Hepatocyte (in vitro differentiated cells): ENCODE data around the gene TRIM59. TPM values are rescaled to one million over a fixed set of nuclear protein-coding genes. Genes with fewer than 3 reads are reported as not detected.

ENCODE experiments used
- DNase-seq: peaks from one replicate; pipeline ENCODE4 v3.0.0-alpha.2; 2016; ENCODE audit warnings: low spot score
- H2AFZ ChIP-seq: fragments of 200-600 bp; sonication (generic); 2 replicates; pipeline ENCODE4 v1.6.0; 2016; ENCODE audit warnings: antibody characterized with exemption, mild to moderate bottlenecking
- H3K27ac ChIP-seq: fragments of 200-600 bp; sonication (generic); 2 replicates; pipeline ENCODE4 v1.5.1; 2016; ENCODE audit warnings: mild to moderate bottlenecking
- H3K27me3 ChIP-seq: fragments of 200-600 bp; sonication (generic); 2 replicates; pipeline ENCODE4 v1.6.1; 2016
- H3K36me3 ChIP-seq: fragments of 200-600 bp; sonication (generic); replicated peaks from 2 replicates; pipeline ENCODE4 v1.5.1; 2016; ENCODE audit warnings: low read depth; ENCODE audit not compliant: insufficient read depth
- H3K4me1 ChIP-seq: fragments of 200-600 bp; sonication (generic); 2 replicates; pipeline ENCODE4 v1.5.1; 2016; ENCODE audit warnings: mild to moderate bottlenecking, moderate library complexity; ENCODE audit not compliant: insufficient read depth
- H3K4me2 ChIP-seq: fragments of 200-600 bp; sonication (generic); 2 replicates; pipeline ENCODE4 v1.6.0; 2016
- H3K4me3 ChIP-seq: fragments of 200-600 bp; sonication (generic); 2 replicates; pipeline ENCODE4 v1.5.1; 2016; ENCODE audit warnings: mild to moderate bottlenecking
- H3K79me2 ChIP-seq: fragments of 200-600 bp; sonication (generic); 2 replicates; pipeline ENCODE4 v1.6.0; 2017; ENCODE audit warnings: mild to moderate bottlenecking
- H3K9me2 ChIP-seq: fragments of 200-600 bp; sonication (generic); replicated peaks from 2 replicates; pipeline ENCODE4 v1.6.0; 2017; ENCODE audit warnings: mild to moderate bottlenecking; ENCODE audit not compliant: insufficient read depth
- H3K9me3 ChIP-seq: fragments of 200-600 bp; sonication (generic); 2 replicates; pipeline ENCODE4 v1.5.1; 2016; ENCODE audit warnings: low read depth, mild to moderate bottlenecking
- H4K20me1 ChIP-seq: fragments of 200-600 bp; sonication (generic); 2 replicates; pipeline ENCODE4 v1.6.0; 2016; ENCODE audit warnings: mild to moderate bottlenecking; ENCODE audit not compliant: insufficient read depth, poor library complexity, severe bottlenecking
- EZH2 ChIP-seq: fragments of 200-600 bp; sonication (generic); IDR thresholded peaks from 2 replicates; pipeline ENCODE4 v1.6.1; 2016; ENCODE audit warnings: antibody characterized with exemption, mild to moderate bottlenecking, borderline replicate concordance
- EZH2phosphoT487 ChIP-seq: fragments of 200-600 bp; sonication (generic); IDR thresholded peaks from one replicate; pipeline ENCODE4 v1.6.1; 2018; ENCODE audit warnings: antibody characterized with exemption, mild to moderate bottlenecking, low read depth, moderate library complexity; ENCODE audit not compliant: unreplicated experiment, severe bottlenecking
- WGBS: methylation state at CpG from one replicate; pipeline ENCODE4 v1.1.6; 2016; ENCODE audit warnings: low lambda C conversion rate; ENCODE audit errors: missing lambda C conversion rate; 5-methylcytosine and 5-hydroxymethylcytosine counted together
- polyA plus RNA-seq: library from polyadenylated mRNA; unstranded; fragments of >200 nt; fragmentation: Nextera tagmentation; extraction: Ambion mirVana; gene quantifications from 2 replicates; pipeline ENCODE4 v1.2.1, GENCODE V29; 2016
- total RNA-seq: library from RNA; depleted of rRNA; stranded (reverse); fragments of >200 nt; gene quantifications from 2 replicates; pipeline ENCODE4 v1.2.3, GENCODE V29; 2014
- TF ChIP-seq, protein P1 (sequence below): fragments of 200-600 bp; sonication (generic); IDR thresholded peaks from 2 replicates; pipeline ENCODE4 v1.5.1; 2016; ENCODE audit warnings: antibody characterized with exemption, mild to moderate bottlenecking; ENCODE audit not compliant: poor library complexity

Gene TRIM59
- total and polyA plus RNA-seq, 2 experiments from 2014 or later: 6.4 to 14.0 TPM

DNA sequence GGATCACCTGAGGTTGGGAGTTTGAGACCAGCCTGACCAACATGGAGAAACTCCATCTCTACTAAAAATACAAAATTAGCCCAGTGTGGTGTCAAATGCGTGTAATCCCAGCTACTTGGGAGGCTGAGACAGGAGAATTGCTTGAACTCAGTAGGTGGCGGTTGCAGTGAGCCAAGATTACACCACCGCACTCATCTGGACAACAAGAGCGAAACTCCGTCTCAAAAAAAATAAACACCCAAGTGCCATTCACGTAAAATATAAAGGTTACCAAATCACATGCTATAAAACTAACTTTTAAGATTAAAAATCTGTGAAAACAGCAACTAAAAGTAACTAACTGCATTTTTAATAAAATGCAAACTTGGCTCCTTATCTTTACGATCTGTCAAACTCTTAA lies 8.9 kb downstream of the TRIM59 start:
- WGBS: 94% methylated on average over 7 of the region's 7 CpGs

DNA sequence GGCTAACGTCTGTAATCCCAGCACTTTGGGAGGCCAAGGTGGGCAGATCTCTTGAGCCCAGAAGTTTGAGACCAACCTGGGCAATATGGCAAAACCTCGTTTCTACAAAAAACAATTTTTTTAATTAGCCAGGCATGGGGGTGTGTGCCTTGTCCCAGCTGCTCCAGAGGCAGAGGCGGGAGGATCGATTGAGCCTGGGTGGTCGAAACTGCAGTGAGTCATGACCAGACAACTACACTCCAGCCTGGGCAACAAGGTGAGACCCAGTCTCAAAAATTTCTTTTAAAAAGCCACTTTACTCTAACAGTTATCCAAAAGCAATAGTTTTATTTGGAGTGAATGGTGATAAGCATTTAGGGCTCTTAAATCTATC lies 12.5 kb downstream of the TRIM59 start:
- Histone ChIP-seq H3K27ac (no peak overlapping the region), H3K4me1 (no peaks in the 10 kb centered on the region), H4K20me1 (no peaks in the 10 kb centered on the region), H3K4me3 (no peak overlapping the region), H2AFZ (no peak overlapping the region), H3K9me3 (no peaks in the 10 kb centered on the region), H3K36me3 (no peaks in the 10 kb centered on the region), H3K9me2 (no peaks in the 10 kb centered on the region), H3K27me3 (no peaks in the 10 kb centered on the region), H3K4me2 (no peak overlapping the region), H3K79me2 (peaks cover 28% of the 10 kb centered on the region)
- 62% methylated on average over 5 of the region's 5 CpGs for WGBS
- TF ChIP-seq EZH2phosphoT487 (no peak), EZH2 (no peak)
- TF ChIP-seq, protein P1, sequence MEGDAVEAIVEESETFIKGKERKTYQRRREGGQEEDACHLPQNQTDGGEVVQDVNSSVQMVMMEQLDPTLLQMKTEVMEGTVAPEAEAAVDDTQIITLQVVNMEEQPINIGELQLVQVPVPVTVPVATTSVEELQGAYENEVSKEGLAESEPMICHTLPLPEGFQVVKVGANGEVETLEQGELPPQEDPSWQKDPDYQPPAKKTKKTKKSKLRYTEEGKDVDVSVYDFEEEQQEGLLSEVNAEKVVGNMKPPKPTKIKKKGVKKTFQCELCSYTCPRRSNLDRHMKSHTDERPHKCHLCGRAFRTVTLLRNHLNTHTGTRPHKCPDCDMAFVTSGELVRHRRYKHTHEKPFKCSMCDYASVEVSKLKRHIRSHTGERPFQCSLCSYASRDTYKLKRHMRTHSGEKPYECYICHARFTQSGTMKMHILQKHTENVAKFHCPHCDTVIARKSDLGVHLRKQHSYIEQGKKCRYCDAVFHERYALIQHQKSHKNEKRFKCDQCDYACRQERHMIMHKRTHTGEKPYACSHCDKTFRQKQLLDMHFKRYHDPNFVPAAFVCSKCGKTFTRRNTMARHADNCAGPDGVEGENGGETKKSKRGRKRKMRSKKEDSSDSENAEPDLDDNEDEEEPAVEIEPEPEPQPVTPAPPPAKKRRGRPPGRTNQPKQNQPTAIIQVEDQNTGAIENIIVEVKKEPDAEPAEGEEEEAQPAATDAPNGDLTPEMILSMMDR: no peak
- DNase-seq: no peak

More for the DNA sequence above, 8.9 kb downstream of the TRIM59 start:
- no peaks in the 10 kb centered on the region for H4K20me1 ChIP-seq
- H3K27ac ChIP-seq: no peak overlapping the region
- TF ChIP-seq EZH2phosphoT487 (no peak), EZH2 (no peak)
- TF ChIP-seq, protein P1: no peak
- no peaks in the 10 kb centered on the region for H3K4me1 ChIP-seq
- no peaks in the 10 kb centered on the region for H3K9me2 ChIP-seq
- H3K27me3 ChIP-seq: no peaks in the 10 kb centered on the region
- H2AFZ ChIP-seq: no peak overlapping the region
- no peak for DNase-seq
- H3K4me2 ChIP-seq: no peak overlapping the region
- no peaks in the 10 kb centered on the region for H3K36me3 ChIP-seq
- no peaks in the 10 kb centered on the region for H3K9me3 ChIP-seq
- no peak overlapping the region for H3K4me3 ChIP-seq
- peaks cover 53% of the 10 kb centered on the region for H3K79me2 ChIP-seq

DNA sequence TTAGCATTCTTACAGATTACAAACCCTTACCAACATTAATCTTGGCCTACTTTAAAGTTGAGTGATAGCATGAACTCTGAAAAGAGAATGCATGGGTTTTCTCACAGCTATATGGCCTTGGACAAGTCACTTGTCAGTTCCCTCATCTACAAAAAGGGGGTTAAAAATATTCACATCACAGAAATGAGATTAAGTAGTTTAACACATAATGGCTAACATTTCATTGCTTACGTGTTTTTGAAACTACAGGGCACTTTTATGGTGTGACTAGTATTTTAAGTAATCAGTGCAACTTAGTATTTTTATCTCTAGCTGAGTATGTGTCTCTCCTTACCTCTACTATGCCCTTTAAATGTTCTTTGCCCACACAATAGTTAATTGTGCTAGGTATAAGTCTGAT lies 13.8 kb downstream of the TRIM59 start:
- H3K9me2 ChIP-seq: no peaks in the 10 kb centered on the region
- no peak overlapping the region for H3K27ac ChIP-seq
- H3K79me2 ChIP-seq: peaks cover 20% of the 10 kb centered on the region
- H2AFZ ChIP-seq: no peak overlapping the region
- no peak overlapping the region for H3K4me3 ChIP-seq
- H4K20me1 ChIP-seq: no peaks in the 10 kb centered on the region
- 96% methylated on average over 1 of the region's 1 CpG for WGBS
- no peaks in the 10 kb centered on the region for H3K36me3 ChIP-seq
- DNase-seq: no peak
- H3K4me2 ChIP-seq: no peak overlapping the region
- no peaks in the 10 kb centered on the region for H3K27me3 ChIP-seq
- no peak for TF ChIP-seq EZH2
- H3K9me3 ChIP-seq: no peaks in the 10 kb centered on the region
- H3K4me1 ChIP-seq: no peaks in the 10 kb centered on the region

DNA sequence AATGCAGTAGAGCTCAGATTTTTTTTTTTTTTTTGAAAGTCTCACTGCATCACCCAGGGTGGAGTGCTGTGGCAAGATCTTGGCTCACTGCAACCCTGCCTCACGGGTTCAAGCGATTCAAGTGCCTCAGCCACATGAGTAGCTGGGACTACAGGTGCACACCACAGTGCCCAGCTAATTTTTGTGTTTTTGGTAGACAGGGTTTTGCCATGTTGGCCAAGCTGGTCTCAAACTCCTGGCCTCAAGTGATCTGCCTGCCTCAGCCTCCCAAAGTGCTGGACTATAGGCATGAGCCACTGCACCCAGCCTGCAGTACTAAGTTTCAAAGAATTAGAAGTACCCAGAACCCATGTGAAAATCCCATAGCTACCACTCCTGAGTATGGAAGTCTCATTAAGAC lies 14.5 kb downstream of the TRIM59 start:
- no peak for TF ChIP-seq EZH2phosphoT487
- TF ChIP-seq, protein P1: no peak
- no peak for TF ChIP-seq EZH2
- WGBS: 97% methylated on average over 2 of the region's 2 CpGs
- Histone ChIP-seq H3K4me3 (no peak overlapping the region), H3K4me1 (no peaks in the 10 kb centered on the region), H3K4me2 (no peak overlapping the region), H3K27me3 (no peaks in the 10 kb centered on the region), H2AFZ (no peak overlapping the region), H3K9me3 (no peaks in the 10 kb centered on the region), H3K36me3 (no peaks in the 10 kb centered on the region), H3K9me2 (no peaks in the 10 kb centered on the region), H3K27ac (no peak overlapping the region), H3K79me2 (peaks cover 17% of the 10 kb centered on the region), H4K20me1 (no peaks in the 10 kb centered on the region)
- no peak for DNase-seq
